ENCODE results near the gene PPP1R27. TPM values are rescaled to one million over a fixed set of nuclear protein-coding genes. Genes with fewer than 3 reads are reported as not detected.

The PPP1R27 gene
- total RNA-seq, 2 donors from 2014 or later, result not detected

GRCh38 chr17:81822312-81822637 is 12.6 kb downstream of the PPP1R27 start:
- Histone ChIP-seq H3K36me3 (replicated peaks in 1 of 2; ENCODE audit: insufficient read depth in 1 of 2, low read depth in 2 of 2) (no peaks in the 10 kb centered on the region), H3K4me1 (peaks cover 26% of the 10 kb centered on the region), H3K27me3 (no peaks in the 10 kb centered on the region), H3K9me3 (no peaks in the 10 kb centered on the region), H3K27ac (peak overlapping the region; percentile 89 to 94 (median 93)), H3K4me3 (no peak overlapping the region)
- intact Hi-C loops (cut with DNase I), result no loop called here
- no peak for TF ChIP-seq CTCF (IDR thresholded peaks at IDR 0.05)
- TF ChIP-seq POLR2A (IDR thresholded peaks at IDR 0.05), result no peak
- 90% methylated on average over 8 of the region's 8 CpGs; no CpG with 5 or more reads in 1 of the 2 donors for WGBS, 2 donors
- no peak for DNase-seq
- no peak for ATAC-seq

GRCh38 chr17:81821603-81822311 is 13.1 kb downstream of the PPP1R27 start:
- H3K27ac ChIP-seq, result peak overlapping the region; percentile 89 to 94 (median 93)
- ATAC-seq (peak; percentile 95), DNase-seq (peak; percentile 96 to 97 (median 96))
- TF ChIP-seq POLR2A (IDR thresholded peaks at IDR 0.05) (peak in 2 of 3 donors; percentile 20 to 29), CTCF (IDR thresholded peaks at IDR 0.05) (peak; percentile 74 to 98 (median 96))
- H3K27me3 ChIP-seq, result no peaks in the 10 kb centered on the region
- H3K9me3 ChIP-seq, result no peaks in the 10 kb centered on the region
- WGBS, 2 donors, result 8 to 24% methylated on average over 6 to 20 of the region's 20 CpGs
- peaks cover 26% of the 10 kb centered on the region for H3K4me1 ChIP-seq
- H3K4me3 ChIP-seq, result no peak overlapping the region
- intact Hi-C loops (cut with DNase I), result no loop called here
- H3K36me3 ChIP-seq (replicated peaks in 1 of 2; ENCODE audit: insufficient read depth in 1 of 2, low read depth in 2 of 2), result no peaks in the 10 kb centered on the region

DNA sequence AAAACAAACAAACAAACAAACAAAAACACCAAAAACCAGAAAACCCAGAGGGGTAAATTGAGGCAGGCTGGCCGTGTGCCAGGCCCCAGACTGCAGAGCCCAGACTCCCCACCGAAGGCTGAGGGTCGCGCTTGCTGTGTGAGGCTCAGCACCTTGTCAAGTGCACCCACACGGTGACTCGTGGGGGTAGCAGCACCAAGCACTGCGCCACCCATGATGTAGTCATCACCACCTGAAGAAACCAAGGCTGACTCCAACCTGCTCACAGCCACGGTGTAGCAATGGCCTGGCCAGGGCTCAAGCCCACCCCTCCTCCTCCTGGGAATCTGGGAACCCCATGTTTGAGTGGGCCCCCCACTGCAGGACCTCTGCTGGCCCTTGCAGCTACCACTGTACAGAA is 13.7 kb downstream of the PPP1R27 start:
- intact Hi-C loops (cut with DNase I), result no loop called here
- Histone ChIP-seq H3K27me3 (no peaks in the 10 kb centered on the region), H3K4me3 (no peak overlapping the region), H3K9me3 (no peaks in the 10 kb centered on the region), H3K4me1 (peaks cover 26% of the 10 kb centered on the region), H3K27ac (peak overlapping the region; percentile 89 to 94 (median 93)), H3K36me3 (replicated peaks in 1 of 2; ENCODE audit: insufficient read depth in 1 of 2, low read depth in 2 of 2) (no peaks in the 10 kb centered on the region)
- TF ChIP-seq POLR2A (IDR thresholded peaks at IDR 0.05), result no peak
- no peak for TF ChIP-seq CTCF (IDR thresholded peaks at IDR 0.05)
- ATAC-seq, result peak; percentile 14
- DNase-seq, result peak in 3 of 4 donors; percentile 19 to 43 (median 24)
- WGBS, 2 donors, result 71% methylated on average over 2 to 7 of the region's 8 CpGs

DNA sequence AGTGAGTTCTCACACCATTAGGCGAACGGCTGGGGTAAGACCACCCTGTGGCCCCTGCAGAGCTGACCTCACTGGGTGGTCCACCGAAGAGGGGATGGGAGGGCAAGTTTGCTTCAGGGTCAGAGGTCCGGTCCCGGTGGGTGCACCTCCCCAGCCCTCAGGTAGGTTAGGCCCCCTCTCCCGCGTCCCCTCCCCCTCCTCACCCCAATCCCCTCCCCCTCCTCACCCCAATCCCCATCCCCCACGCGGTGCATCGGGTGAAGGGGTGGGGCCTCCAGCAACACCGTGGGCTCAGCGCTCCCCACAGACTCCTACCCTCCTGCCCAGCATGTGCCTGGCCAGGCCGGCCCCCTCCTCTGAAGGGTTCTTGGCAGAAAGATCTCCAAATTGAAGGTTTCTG is 15.1 kb downstream of the PPP1R27 start:
- H3K36me3 ChIP-seq (replicated peaks in 1 of 2; ENCODE audit: insufficient read depth in 1 of 2, low read depth in 2 of 2), result no peaks in the 10 kb centered on the region
- TF ChIP-seq POLR2A (IDR thresholded peaks at IDR 0.05), result no peak
- TF ChIP-seq CTCF (IDR thresholded peaks at IDR 0.05), result no peak
- no peak for DNase-seq
- WGBS, 2 donors, result 29 to 43% methylated on average over 5 to 6 of the region's 13 CpGs
- H3K9me3 ChIP-seq, result no peaks in the 10 kb centered on the region
- peaks cover 37% of the 10 kb centered on the region for H3K4me1 ChIP-seq
- no peak overlapping the region for H3K4me3 ChIP-seq
- intact Hi-C loops (cut with DNase I), result no loop called here
- ATAC-seq, result no peak
- H3K27ac ChIP-seq, result no peak overlapping the region
- H3K27me3 ChIP-seq, result no peaks in the 10 kb centered on the region

DNA sequence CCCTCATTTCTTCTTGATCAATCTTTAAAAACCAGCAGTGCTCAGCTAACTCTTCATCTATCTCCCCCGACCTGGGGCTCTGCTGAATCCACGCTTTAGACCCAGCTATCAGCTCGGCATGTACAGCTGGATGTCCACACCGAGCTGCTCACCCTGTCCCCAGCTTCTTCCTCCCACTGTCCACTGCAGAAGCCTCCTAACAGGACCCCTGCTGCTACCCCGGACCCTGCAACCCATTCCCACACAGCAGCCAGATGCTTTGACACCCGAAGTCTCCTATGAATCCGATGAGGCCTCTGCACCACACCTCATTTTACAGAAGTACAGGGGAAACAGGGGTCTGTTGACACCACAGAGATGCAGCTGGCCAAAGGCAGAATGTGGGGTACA is 17.1 kb downstream of the PPP1R27 start:
- DNase-seq, result no peak
- H3K4me3 ChIP-seq, result no peak overlapping the region
- no peak for ATAC-seq
- no peaks in the 10 kb centered on the region for H3K27me3 ChIP-seq
- H3K4me1 ChIP-seq, result peaks cover 32% of the 10 kb centered on the region
- no peak for TF ChIP-seq CTCF (IDR thresholded peaks at IDR 0.05)
- no peak overlapping the region for H3K27ac ChIP-seq
- H3K9me3 ChIP-seq, result no peaks in the 10 kb centered on the region
- WGBS, 2 donors, result 49 to 60% methylated on average over 7 of the region's 7 CpGs
- intact Hi-C loops (cut with DNase I), result no loop called here
- no peaks in the 10 kb centered on the region for H3K36me3 ChIP-seq (replicated peaks in 1 of 2; ENCODE audit: insufficient read depth in 1 of 2, low read depth in 2 of 2)

Measured in body of pancreas (tissue), 4 donors.